BE2C (cell line): Measurements from ENCODE around the gene OSBPL2.

ENCODE experiments used
- DNase-seq: peaks from one replicate; pipeline ENCODE4 v3.0.0-alpha.2; 2020
- H3K27me3 ChIP-seq: fragments of 250-450 bp; sonication (Bioruptor Pico); 2 replicates; pipeline ENCODE4 v1.5.1; 2020; ENCODE audit warnings: mild to moderate bottlenecking
- H3K36me3 ChIP-seq: fragments of 250-450 bp; sonication (Bioruptor Pico); 2 replicates; pipeline ENCODE4 v1.5.1; 2020; ENCODE audit warnings: mild to moderate bottlenecking
- H3K4me1 ChIP-seq: fragments of 250-450 bp; sonication (Bioruptor Pico); 2 replicates; pipeline ENCODE4 v1.5.1; 2020
- H3K4me3 ChIP-seq: 2 replicates; pipeline ENCODE4 v1.5.1; 2011; ENCODE audit warnings: low read depth, low read length
- H3K9me3 ChIP-seq: fragments of 250-450 bp; sonication (Bioruptor Pico); 2 replicates; pipeline ENCODE4 v1.5.1; 2020
- TF ChIP-seq, protein P1 (sequence below): IDR thresholded peaks from 2 replicates; pipeline ENCODE4 v1.5.1; 2012; ENCODE audit warnings: mild to moderate bottlenecking, low read depth, low read length

The OSBPL2 gene

DNA sequence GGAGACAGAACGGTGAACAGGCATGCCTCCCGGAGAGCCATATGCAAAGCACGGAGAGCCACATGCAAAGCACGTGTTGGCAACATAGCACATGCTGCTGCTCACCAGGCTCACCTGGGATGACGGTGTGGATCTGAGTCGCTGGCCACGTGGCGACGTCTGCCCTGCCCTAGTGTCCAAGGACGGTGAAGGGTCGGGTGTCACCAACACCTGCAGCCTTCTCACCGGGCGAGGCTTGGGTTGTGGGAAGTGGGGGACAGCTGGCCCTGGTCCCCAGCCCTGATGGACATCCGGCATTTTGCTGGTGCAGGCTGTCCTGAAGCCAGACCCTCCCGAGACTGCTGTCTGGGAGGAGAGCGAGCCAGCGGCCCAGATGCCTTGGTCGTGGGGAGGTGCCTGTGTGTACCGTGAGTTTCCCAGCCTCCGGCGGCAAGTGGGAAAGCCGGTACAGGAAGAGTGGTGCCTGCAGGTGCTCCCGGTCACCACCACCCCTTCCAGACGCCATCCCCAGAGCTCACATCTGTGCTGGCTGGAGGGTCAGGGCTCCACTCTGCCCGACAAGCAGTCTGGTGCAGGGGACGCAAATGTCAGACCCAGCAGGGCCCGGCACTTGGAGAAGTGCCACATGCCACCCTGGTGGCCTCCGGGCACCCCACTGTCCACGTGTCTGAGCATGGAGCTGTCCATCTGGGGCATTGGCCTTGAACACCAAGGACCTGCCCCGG is 58.6 kb downstream of the OSBPL2 start:
- no peak for DNase-seq
- no peaks in the 10 kb centered on the region for H3K9me3 ChIP-seq
- peaks cover 3% of the 10 kb centered on the region; the same call in 1 of the 2 replicates for H3K36me3 ChIP-seq
- H3K4me3 ChIP-seq: no peak overlapping the region
- no peaks in the 10 kb centered on the region for H3K27me3 ChIP-seq
- H3K4me1 ChIP-seq: no peaks in the 10 kb centered on the region
- TF ChIP-seq, protein P1, sequence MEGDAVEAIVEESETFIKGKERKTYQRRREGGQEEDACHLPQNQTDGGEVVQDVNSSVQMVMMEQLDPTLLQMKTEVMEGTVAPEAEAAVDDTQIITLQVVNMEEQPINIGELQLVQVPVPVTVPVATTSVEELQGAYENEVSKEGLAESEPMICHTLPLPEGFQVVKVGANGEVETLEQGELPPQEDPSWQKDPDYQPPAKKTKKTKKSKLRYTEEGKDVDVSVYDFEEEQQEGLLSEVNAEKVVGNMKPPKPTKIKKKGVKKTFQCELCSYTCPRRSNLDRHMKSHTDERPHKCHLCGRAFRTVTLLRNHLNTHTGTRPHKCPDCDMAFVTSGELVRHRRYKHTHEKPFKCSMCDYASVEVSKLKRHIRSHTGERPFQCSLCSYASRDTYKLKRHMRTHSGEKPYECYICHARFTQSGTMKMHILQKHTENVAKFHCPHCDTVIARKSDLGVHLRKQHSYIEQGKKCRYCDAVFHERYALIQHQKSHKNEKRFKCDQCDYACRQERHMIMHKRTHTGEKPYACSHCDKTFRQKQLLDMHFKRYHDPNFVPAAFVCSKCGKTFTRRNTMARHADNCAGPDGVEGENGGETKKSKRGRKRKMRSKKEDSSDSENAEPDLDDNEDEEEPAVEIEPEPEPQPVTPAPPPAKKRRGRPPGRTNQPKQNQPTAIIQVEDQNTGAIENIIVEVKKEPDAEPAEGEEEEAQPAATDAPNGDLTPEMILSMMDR: no peak

DNA sequence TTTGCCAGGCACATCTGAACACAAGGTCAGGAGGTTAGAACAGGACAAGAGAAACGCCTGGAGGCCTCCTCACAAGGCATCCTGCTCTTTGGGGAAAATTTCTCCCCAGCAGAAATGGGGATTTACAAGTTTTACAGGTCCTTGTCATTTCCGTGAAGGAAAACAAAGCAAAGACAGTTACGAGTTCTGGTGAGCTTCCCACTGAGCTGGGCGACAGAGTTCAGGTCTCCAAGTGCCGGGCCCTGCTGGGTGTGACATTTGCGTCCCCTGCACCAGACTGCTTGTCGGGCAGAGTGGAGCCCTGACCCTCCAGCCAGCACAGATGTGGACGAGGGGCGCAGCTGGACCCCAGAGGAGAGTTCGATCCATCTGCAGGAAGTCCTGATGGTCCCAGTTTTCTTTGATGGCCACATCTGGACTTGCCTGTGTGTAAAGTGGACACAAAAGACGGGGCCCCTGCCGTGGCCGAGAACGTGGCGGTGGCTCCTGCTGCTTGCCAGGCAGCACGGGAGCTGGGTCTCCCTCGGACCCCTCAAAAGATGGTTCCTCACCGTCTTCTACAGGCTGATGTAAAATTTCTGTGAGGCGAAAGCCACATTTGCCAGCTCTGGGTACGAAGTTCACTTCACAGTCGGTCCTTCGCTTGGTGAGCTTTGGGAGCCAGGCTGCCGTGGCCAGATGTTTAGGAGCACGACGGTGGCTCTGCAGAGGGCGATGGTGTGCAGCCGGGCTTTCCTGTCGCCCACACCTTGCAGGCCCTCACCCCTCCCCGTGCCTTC is 59.3 kb downstream of the OSBPL2 start:
- Histone ChIP-seq H3K36me3 (peaks cover 3% of the 10 kb centered on the region; the same call in 1 of the 2 replicates), H3K27me3 (no peaks in the 10 kb centered on the region), H3K4me1 (no peaks in the 10 kb centered on the region), H3K4me3 (no peak overlapping the region), H3K9me3 (no peaks in the 10 kb centered on the region)
- DNase-seq: no peak
- TF ChIP-seq, protein P1: no peak

DNA sequence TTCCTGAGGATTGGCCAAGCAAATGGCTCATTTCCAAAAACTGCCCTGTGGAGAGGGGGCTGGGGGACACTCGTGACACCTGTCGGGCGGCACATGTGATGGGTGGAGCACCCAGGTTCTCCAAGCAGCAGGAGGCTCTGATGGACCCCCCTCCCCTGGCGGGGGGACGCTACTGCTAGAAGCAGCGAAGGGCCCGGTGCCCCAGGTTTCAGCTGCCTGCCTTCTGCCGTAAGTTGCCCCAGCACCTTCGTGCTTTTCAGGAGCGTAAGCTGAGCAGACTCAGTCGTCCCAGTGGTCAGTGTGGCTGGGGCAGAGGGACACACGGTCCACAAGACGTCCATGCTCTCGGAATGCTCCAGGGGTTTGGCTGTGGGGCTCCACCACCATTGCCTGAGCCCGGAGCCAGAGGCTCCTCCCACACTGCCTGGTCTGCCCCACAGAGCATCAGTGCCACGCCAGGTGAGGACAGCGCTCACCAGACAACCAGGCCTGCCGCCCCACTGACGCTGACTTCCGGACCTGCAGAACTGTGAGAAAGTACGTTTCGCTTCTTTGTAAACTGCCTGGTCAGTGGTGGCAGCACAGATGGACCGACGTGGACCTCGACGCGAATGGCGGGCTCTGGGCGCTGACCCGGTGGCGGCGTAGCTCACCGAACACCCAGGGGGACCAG is 60.4 kb downstream of the OSBPL2 start:
- H3K9me3 ChIP-seq: no peaks in the 10 kb centered on the region
- H3K4me1 ChIP-seq: no peaks in the 10 kb centered on the region
- DNase-seq: no peak
- peaks cover 2% of the 10 kb centered on the region; the same call in 1 of the 2 replicates for H3K36me3 ChIP-seq
- H3K4me3 ChIP-seq: no peak overlapping the region
- TF ChIP-seq, protein P1: no peak
- H3K27me3 ChIP-seq: no peaks in the 10 kb centered on the region

DNA sequence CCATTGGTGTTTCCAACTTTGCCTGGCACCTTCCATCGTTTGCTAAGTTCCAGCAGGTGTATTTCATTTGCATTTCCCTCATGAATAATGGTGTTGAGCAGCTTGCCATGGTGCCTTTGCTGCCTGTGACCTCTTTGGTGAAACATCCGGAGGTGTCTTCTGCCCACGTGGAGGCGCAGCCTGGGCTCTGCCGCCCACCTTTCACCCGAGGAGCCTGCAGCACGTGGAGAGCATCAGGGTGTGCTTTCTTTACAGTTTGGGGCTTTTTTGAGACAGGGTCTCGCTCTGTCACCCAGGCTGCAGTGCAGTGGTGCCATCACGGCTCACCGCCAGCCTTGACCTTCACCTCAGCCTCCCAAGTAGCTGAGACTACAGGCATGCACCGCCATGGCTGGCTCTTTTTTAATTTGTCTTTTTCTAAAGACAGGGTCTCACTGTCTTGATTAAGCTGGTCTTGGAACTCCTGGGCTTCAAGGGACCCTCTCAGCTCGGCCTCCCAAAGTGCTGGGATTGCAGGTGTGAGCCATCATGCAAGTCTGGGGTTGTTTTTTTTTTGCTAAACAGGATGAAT is 61.4 kb downstream of the OSBPL2 start:
- H3K36me3 ChIP-seq: peaks cover 13% of the 10 kb centered on the region
- no peaks in the 10 kb centered on the region for H3K9me3 ChIP-seq
- no peak overlapping the region for H3K4me3 ChIP-seq

DNA sequence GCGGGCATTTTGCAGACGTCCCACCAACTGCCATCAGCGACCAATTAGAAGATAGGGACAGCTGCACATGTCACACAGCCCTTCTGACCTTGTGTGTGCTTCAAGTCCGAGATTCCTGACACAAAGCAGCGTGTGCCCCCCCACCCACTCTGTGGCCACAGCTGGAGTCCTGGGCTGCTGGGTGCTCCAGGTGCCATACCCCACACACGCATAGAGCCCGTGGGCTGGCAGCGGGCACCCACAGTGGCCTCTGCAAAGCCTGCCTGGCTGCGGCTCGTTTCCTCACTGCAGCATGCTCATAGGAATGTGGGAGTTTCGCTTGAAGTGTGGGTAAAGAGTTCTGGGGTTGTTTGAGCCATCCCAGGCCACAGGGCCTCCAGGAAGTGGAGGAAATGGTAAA is 62.0 kb downstream of the OSBPL2 start:
- Histone ChIP-seq H3K9me3 (no peaks in the 10 kb centered on the region), H3K27me3 (no peaks in the 10 kb centered on the region), H3K4me3 (no peak overlapping the region), H3K4me1 (no peaks in the 10 kb centered on the region), H3K36me3 (peaks cover 18% of the 10 kb centered on the region)
- TF ChIP-seq, protein P1: no peak
- DNase-seq: no peak

More for the DNA sequence above, 61.4 kb downstream of the OSBPL2 start:
- no peaks in the 10 kb centered on the region for H3K27me3 ChIP-seq
- TF ChIP-seq, protein P1: no peak
- no peaks in the 10 kb centered on the region for H3K4me1 ChIP-seq
- no peak for DNase-seq
